Neural cell (in vitro differentiated cells): ENCODE measurements around the gene SMARCAD1. TPM values are rescaled to one million over a fixed set of nuclear protein-coding genes. Genes with fewer than 3 reads are reported as not detected.

Experiments used
- H2AFZ ChIP-seq: fragments of 200-600, 300-800 bp; sonication (generic), shearing (Covaris generic); 2 replicates; pipeline ENCODE4 v1.6.0; 2014; ENCODE audit warnings: low read depth, mild to moderate bottlenecking, antibody characterized with exemption, low read length, moderate library complexity
- H3F3A ChIP-seq: fragments of 200-600 bp; shearing (Covaris generic); 2 replicates; pipeline ENCODE4 v1.6.1; 2016; ENCODE audit warnings: mild to moderate bottlenecking, moderate library complexity, mixed read lengths, antibody characterized with exemption, low read length; ENCODE audit not compliant: insufficient read depth, poor library complexity, severe bottlenecking
- H3K27ac ChIP-seq: fragments of 200-600, 300-800 bp; sonication (generic), shearing (Covaris generic); 2 replicates; pipeline ENCODE4 v1.5.1; 2014; ENCODE audit warnings: mild to moderate bottlenecking, low read length, moderate library complexity
- H3K27me3 ChIP-seq: fragments of 300-800, 200-600 bp; sonication (generic), shearing (Covaris generic); 2 replicates; pipeline ENCODE4 v1.6.0; 2014; ENCODE audit warnings: mild to moderate bottlenecking, low read depth, low read length, moderate library complexity; ENCODE audit not compliant: insufficient read depth
- H3K36me3 ChIP-seq: fragments of 300-800, 200-600 bp; sonication (generic), shearing (Covaris generic); 2 replicates; pipeline ENCODE4 v1.5.1; 2014; ENCODE audit warnings: mild to moderate bottlenecking, antibody characterized with exemption, low read length, moderate library complexity; ENCODE audit not compliant: insufficient read depth
- H3K4me2 ChIP-seq: fragments of 300-800, 200-600 bp; sonication (generic), shearing (Covaris generic); 2 replicates; pipeline ENCODE4 v1.6.0; 2014; ENCODE audit warnings: mild to moderate bottlenecking, low read length
- H3K4me3 ChIP-seq: fragments of 300-800, 200-600 bp; sonication (generic), shearing (Covaris generic); 2 replicates; pipeline ENCODE4 v1.5.1; 2014; ENCODE audit warnings: mild to moderate bottlenecking, low read length, moderate library complexity
- H3K79me2 ChIP-seq: fragments of 200-600 bp; shearing (Covaris generic); replicated peaks from 2 replicates; pipeline ENCODE4 v1.6.0; 2014; ENCODE audit warnings: mild to moderate bottlenecking, low read length, moderate library complexity; ENCODE audit not compliant: insufficient read depth
- H3K9ac ChIP-seq: fragments of 300-800, 200-600 bp; sonication (generic), shearing (Covaris generic); 2 replicates; pipeline ENCODE4 v1.6.1; 2016; ENCODE audit warnings: mild to moderate bottlenecking, low read length, mixed read lengths
- H3K9me2 ChIP-seq: fragments of 200-600 bp; shearing (Covaris generic); 2 replicates; pipeline ENCODE4 v1.6.1; 2016; ENCODE audit warnings: mild to moderate bottlenecking, low read length, mixed read lengths; ENCODE audit not compliant: insufficient read depth
- H3K9me3 ChIP-seq: fragments of 200-600, 300-800 bp; sonication (generic), shearing (Covaris generic); 2 replicates; pipeline ENCODE4 v1.6.1; 2016; ENCODE audit warnings: mild to moderate bottlenecking, mixed run types, low read length, moderate library complexity, mixed read lengths
- H4K20me1 ChIP-seq: fragments of 200-600 bp; shearing (Covaris generic); 2 replicates; pipeline ENCODE4 v1.6.1; 2016; ENCODE audit warnings: mild to moderate bottlenecking, mixed run types; ENCODE audit not compliant: insufficient read depth
- EP300 ChIP-seq: fragments of 450-650 bp; conservative IDR thresholded peaks from 2 replicates; pipeline ENCODE4 v1.6.1; 2014; ENCODE audit warnings: antibody characterized with exemption, mild to moderate bottlenecking, moderate library complexity; ENCODE audit not compliant: poor library complexity, severe bottlenecking
- EZH2 ChIP-seq: fragments of 200-600, 300-800 bp; shearing (Covaris generic), sonication (generic); IDR thresholded peaks from 2 replicates; pipeline ENCODE4 v1.6.1; 2014; ENCODE audit warnings: antibody characterized with exemption, low read length, borderline replicate concordance, mild to moderate bottlenecking; ENCODE audit not compliant: insufficient read depth, poor library complexity, severe bottlenecking
- MXI1 ChIP-seq: fragments of 450-650 bp; conservative IDR thresholded peaks from 2 replicates; pipeline ENCODE4 v1.6.1; 2014; ENCODE audit warnings: antibody characterized with exemption, mild to moderate bottlenecking; ENCODE audit not compliant: poor library complexity, severe bottlenecking
- POLR2AphosphoS5 ChIP-seq: IDR thresholded peaks from 2 replicates; pipeline ENCODE4 v1.6.1; 2012
- RAD21 ChIP-seq: fragments of 450-650 bp; conservative IDR thresholded peaks from 2 replicates; pipeline ENCODE4 v1.6.1; 2014; ENCODE audit warnings: antibody characterized with exemption, mild to moderate bottlenecking, moderate library complexity
- SMC3 ChIP-seq: fragments of 450-650 bp; conservative IDR thresholded peaks from 2 replicates; pipeline ENCODE4 v1.6.1; 2014; ENCODE audit warnings: antibody characterized with exemption, mild to moderate bottlenecking, moderate library complexity; ENCODE audit not compliant: poor library complexity
- TAF1 ChIP-seq: IDR thresholded peaks from 2 replicates; pipeline ENCODE4 v1.6.1; 2012; ENCODE audit warnings: low read depth
- polyA plus RNA-seq: library from polyadenylated mRNA; depleted of rRNA; stranded (reverse); fragments of >200 nt; gene quantifications from 2 replicates; pipeline ENCODE4 v1.2.3, GENCODE V29; 2014
- TF ChIP-seq, protein P1 (sequence below): fragments of 450-650 bp; IDR thresholded peaks from 2 replicates; pipeline ENCODE4 v1.5.1; 2014; ENCODE audit warnings: antibody characterized with exemption, mild to moderate bottlenecking, moderate library complexity; ENCODE audit not compliant: poor library complexity, severe bottlenecking
- TF ChIP-seq, protein P2 (sequence below): IDR thresholded peaks from 2 replicates; pipeline ENCODE4 v1.6.1; 2012; ENCODE audit warnings: borderline replicate concordance

SMARCAD1 gene
- polyA plus RNA-seq, 1 donor from 2014 or later, result 129 TPM

DNA sequence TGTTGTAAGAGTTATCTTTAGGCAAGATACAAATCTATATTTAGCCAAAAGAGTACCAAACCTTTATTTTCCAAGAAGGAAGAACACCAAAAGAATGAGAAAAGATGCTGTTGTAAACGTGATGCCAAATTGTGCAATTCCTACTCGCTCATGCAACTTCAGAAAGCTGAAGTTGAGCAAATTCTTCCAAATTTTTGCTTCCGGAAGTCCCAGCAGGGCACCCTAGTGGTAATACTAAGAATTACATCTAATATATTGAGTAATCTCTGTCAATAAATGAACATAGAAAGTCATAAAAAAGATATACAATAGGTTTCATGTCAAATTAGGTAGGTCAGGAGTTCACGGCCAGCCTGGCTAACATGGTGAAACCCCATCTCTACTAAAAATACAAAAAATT is 36.0 kb upstream of the SMARCAD1 start:
- Histone ChIP-seq H2AFZ (no peak overlapping the region), H3K36me3 (no peaks in the 10 kb centered on the region), H3K27ac (no peak overlapping the region), H3K9ac (no peak overlapping the region), H4K20me1 (no peaks in the 10 kb centered on the region), H3K27me3 (no peaks in the 10 kb centered on the region), H3F3A (no peaks in the 10 kb centered on the region), H3K4me3 (no peak overlapping the region), H3K79me2 (no peaks in the 10 kb centered on the region), H3K4me2 (no peak overlapping the region), H3K9me3 (no peaks in the 10 kb centered on the region), H3K9me2 (no peaks in the 10 kb centered on the region)
- no peak for TF ChIP-seq POLR2AphosphoS5
- TF ChIP-seq EP300, result no peak
- TF ChIP-seq RAD21, result no peak
- no peak for TF ChIP-seq SMC3
- TF ChIP-seq TAF1, result no peak
- no peak for TF ChIP-seq EZH2

DNA sequence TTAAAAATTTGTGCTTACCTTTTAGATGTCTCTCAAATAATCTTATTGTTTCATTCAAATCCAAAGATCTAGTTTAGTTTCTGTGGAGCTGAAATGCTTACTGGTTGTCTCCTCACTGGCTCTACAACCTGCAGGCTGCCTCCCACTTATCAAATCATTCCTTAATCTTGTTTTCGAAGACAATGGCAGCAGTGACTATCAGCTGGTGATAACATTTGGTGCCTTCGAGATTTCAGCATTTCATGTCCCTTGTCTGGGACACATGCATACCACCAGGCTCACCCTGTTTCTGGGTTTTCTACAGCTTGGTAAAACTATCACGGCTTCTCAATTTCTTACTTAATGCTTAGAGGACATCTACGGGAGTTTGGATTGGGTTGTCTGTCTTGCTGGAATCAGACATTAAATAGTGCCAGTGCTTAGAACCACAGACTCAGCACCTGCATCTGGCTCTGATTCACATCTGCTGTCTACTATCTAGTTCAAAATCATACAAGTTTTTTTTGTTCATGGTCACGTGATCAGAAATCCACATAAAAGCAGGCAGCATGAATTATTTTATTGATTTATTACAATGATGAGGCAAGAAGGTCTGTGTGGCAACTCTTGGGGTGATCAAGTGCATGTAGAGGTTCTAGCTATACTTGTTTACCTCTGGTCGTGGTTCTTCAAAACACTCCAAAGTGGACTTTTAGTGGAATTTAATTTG is 32.0 kb upstream of the SMARCAD1 start:
- no peak overlapping the region for H3K4me3 ChIP-seq
- H3K9me2 ChIP-seq, result no peaks in the 10 kb centered on the region
- no peaks in the 10 kb centered on the region for H3K36me3 ChIP-seq
- H3K4me2 ChIP-seq, result no peak overlapping the region
- H3K27ac ChIP-seq, result no peak overlapping the region
- H3K9me3 ChIP-seq, result no peaks in the 10 kb centered on the region
- no peak overlapping the region for H2AFZ ChIP-seq
- TF ChIP-seq TAF1 (no peak), SMC3 (no peak), RAD21 (no peak), EZH2 (no peak), POLR2AphosphoS5 (no peak), EP300 (no peak), MXI1 (no peak)
- TF ChIP-seq, protein P1, sequence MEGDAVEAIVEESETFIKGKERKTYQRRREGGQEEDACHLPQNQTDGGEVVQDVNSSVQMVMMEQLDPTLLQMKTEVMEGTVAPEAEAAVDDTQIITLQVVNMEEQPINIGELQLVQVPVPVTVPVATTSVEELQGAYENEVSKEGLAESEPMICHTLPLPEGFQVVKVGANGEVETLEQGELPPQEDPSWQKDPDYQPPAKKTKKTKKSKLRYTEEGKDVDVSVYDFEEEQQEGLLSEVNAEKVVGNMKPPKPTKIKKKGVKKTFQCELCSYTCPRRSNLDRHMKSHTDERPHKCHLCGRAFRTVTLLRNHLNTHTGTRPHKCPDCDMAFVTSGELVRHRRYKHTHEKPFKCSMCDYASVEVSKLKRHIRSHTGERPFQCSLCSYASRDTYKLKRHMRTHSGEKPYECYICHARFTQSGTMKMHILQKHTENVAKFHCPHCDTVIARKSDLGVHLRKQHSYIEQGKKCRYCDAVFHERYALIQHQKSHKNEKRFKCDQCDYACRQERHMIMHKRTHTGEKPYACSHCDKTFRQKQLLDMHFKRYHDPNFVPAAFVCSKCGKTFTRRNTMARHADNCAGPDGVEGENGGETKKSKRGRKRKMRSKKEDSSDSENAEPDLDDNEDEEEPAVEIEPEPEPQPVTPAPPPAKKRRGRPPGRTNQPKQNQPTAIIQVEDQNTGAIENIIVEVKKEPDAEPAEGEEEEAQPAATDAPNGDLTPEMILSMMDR, result no peak
- TF ChIP-seq, protein P2, sequence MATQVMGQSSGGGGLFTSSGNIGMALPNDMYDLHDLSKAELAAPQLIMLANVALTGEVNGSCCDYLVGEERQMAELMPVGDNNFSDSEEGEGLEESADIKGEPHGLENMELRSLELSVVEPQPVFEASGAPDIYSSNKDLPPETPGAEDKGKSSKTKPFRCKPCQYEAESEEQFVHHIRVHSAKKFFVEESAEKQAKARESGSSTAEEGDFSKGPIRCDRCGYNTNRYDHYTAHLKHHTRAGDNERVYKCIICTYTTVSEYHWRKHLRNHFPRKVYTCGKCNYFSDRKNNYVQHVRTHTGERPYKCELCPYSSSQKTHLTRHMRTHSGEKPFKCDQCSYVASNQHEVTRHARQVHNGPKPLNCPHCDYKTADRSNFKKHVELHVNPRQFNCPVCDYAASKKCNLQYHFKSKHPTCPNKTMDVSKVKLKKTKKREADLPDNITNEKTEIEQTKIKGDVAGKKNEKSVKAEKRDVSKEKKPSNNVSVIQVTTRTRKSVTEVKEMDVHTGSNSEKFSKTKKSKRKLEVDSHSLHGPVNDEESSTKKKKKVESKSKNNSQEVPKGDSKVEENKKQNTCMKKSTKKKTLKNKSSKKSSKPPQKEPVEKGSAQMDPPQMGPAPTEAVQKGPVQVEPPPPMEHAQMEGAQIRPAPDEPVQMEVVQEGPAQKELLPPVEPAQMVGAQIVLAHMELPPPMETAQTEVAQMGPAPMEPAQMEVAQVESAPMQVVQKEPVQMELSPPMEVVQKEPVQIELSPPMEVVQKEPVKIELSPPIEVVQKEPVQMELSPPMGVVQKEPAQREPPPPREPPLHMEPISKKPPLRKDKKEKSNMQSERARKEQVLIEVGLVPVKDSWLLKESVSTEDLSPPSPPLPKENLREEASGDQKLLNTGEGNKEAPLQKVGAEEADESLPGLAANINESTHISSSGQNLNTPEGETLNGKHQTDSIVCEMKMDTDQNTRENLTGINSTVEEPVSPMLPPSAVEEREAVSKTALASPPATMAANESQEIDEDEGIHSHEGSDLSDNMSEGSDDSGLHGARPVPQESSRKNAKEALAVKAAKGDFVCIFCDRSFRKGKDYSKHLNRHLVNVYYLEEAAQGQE, result no peak
- H3K79me2 ChIP-seq, result no peaks in the 10 kb centered on the region
- H3K9ac ChIP-seq, result no peak overlapping the region
- H3K27me3 ChIP-seq, result no peaks in the 10 kb centered on the region
- H4K20me1 ChIP-seq, result no peaks in the 10 kb centered on the region
- H3F3A ChIP-seq, result no peaks in the 10 kb centered on the region
